T-helper 17 cell (primary cell): ENCODE measurements around the gene GUCY1B1. TPM values are rescaled to one million over a fixed set of nuclear protein-coding genes. Genes with fewer than 3 reads are reported as not detected.

Experiments
- ATAC-seq: fragments of 150-1000 bp; cut with Tn5 transposase; 2 replicates; pipeline ENCODE4 v1.10.0; 2021; ENCODE audit warnings: mild to moderate bottlenecking, moderate library complexity
- DNase-seq, 3 donors: peaks; one replicate each; pipeline versions ENCODE4 v3.0.0 to v3.0.0-alpha.2; 2020 to 2021
- H3K9me3 ChIP-seq: one replicate; pipeline ENCODE4 v1.7.0; 2013; ENCODE audit warnings: low read length, mild to moderate bottlenecking; ENCODE audit not compliant: control insufficient read depth, poor library complexity, severe bottlenecking
- H3K27ac Mint-ChIP-seq: one replicate; pipeline ENCODE4 v1.8.0; 2022; ENCODE audit warnings: mild to moderate bottlenecking, moderate library complexity, mixed read lengths
- H3K27me3 Mint-ChIP-seq: one replicate; pipeline ENCODE4 v1.8.0; 2022; ENCODE audit warnings: mixed read lengths
- H3K36me3 Mint-ChIP-seq: one replicate; pipeline ENCODE4 v1.8.0; 2022; ENCODE audit warnings: low read depth, mixed read lengths
- H3K4me1 Mint-ChIP-seq: one replicate; pipeline ENCODE4 v1.8.0; 2022; ENCODE audit warnings: mild to moderate bottlenecking, mixed read lengths
- H3K4me3 Mint-ChIP-seq: one replicate; pipeline ENCODE4 v1.8.0; 2022; ENCODE audit warnings: mild to moderate bottlenecking, moderate library complexity, mixed read lengths
- total RNA-seq, 4 donors: library from RNA in 2 of 4; stranded (reverse) in 2 of 4; gene quantifications; one replicate each; pipeline ENCODE4 v1.2.3 and lab custom pipeline; 2022 to 2026

The GUCY1B1 gene
- total RNA-seq, 2 donors from 2014 or later: 0.75 to 15.3 TPM

DNA sequence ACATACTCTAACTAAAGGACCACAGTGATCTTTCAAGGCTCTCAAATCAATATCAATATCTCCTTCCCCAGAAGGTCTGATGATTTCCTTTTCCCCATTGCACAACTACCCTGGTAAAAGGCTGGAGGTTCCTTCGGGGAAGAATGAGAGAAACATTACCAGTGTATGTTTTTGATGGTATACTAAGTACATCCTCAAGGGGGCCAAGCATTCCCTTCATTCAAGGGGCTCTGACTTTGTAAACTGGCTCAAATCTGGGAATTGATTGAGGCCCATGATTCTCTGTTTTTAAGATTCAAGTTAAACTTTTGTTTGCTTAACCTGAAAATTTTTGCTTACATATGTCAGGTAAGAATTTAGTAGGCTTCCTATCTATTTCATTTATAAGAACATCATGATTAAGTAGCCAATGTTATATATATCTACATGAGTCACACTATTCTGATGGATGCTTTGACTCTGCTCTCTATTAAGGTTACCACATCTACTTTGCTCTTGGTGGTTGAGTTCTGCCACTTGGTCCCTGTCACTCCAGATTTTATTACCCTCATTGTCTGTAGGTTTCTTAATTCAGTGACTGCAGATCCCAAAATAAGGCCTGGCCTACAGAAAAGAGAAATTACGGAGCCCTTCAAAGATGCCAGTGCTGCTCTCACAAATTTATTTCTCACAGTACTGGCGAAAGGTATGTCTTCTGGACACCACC is 16.4 kb upstream of the GUCY1B1 start:
- no peaks in the 10 kb centered on the region for H3K9me3 ChIP-seq
- no peaks in the 10 kb centered on the region for H3K36me3 Mint-ChIP-seq
- H3K27ac Mint-ChIP-seq: no peak overlapping the region
- DNase-seq: no peak
- H3K4me1 Mint-ChIP-seq: no peaks in the 10 kb centered on the region
- no peak for ATAC-seq
- peaks cover 9% of the 10 kb centered on the region for H3K27me3 Mint-ChIP-seq
- no peak overlapping the region for H3K4me3 Mint-ChIP-seq

DNA sequence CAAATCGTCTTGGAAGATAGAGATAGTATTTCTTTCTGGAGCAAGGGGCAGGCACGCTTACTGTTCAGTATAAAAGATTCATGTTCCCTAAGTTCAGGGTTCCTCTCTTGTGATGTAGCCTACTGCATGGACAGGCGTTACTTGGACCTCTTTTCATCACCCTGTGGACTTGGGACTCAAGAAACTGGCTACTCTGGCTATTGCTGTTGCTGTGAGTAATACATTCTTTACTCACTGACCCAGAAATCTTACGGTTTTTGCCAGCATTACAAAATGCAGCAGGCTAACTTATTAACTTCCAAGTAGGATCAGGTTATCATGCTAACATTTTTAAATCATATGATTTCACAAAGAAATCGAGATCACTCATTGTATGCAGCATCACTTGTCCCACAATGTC is 12.8 kb upstream of the GUCY1B1 start:
- H3K36me3 Mint-ChIP-seq: no peaks in the 10 kb centered on the region
- H3K27me3 Mint-ChIP-seq: peaks cover 4% of the 10 kb centered on the region
- no peaks in the 10 kb centered on the region for H3K4me1 Mint-ChIP-seq
- H3K9me3 ChIP-seq: no peaks in the 10 kb centered on the region
- H3K27ac Mint-ChIP-seq: no peak overlapping the region
- DNase-seq (no peak), ATAC-seq (no peak)
- H3K4me3 Mint-ChIP-seq: no peak overlapping the region

DNA sequence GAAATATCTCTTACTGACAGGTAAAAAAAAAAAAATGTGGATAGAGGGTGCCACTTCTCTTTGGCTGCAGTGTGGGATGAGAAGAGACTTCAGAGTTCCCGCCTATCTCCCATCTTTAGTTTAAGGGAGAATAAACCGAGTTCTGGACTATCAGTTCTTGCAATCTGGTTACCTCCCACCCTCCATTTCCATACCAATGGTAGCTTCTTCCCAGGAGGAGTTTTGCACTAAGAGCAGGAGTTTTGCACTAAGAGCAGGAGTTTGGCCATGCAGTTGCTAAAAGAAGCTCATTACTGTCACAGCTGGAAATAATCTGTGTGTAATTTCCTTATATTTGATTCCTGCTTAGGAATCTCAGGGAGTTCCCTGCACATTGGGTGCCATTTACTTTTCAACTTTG is 10.8 kb upstream of the GUCY1B1 start:
- H3K9me3 ChIP-seq: no peaks in the 10 kb centered on the region
- Mint-ChIP-seq H3K27ac (no peak overlapping the region), H3K4me1 (no peaks in the 10 kb centered on the region), H3K36me3 (no peaks in the 10 kb centered on the region), H3K4me3 (no peak overlapping the region), H3K27me3 (peaks cover 6% of the 10 kb centered on the region)
- ATAC-seq (no peak), DNase-seq (no peak)

DNA sequence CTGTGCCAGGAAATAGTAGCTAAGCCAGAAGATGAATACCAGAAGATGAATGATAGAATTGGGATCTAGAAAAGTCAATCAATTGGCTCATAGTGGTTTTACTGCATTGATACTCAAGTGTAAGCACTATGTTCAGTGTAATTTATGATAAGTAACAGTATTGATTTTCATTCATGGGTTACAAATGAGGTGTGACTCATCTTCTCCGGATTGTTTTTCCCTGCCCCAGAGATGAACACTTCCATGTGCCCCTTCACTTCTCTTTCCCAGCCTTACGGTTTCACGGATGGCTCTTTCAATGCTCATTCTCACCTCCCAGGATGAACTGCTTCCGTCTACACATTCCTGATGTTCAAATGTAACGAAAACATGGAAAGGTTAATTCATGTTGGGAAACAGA is 9.8 kb upstream of the GUCY1B1 start:
- ATAC-seq: no peak

DNA sequence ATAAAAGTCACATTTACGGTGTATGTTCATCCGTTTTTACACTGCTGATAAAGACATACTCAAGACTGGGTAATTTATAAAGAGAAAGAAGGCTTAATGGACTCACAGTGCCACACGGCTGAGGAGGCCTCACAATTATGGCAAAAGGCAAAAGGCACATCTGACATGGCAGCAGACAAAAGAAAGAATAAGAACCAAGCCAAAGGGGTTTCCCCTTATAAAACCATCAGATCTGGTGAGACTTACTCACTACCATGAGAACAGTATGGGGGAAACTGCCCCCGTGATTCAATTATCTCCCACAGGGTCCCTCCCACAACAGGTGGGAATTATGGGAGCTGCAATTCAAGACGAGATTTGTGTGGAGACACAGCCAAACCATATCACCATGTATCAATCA is 7.3 kb upstream of the GUCY1B1 start:
- H3K36me3 Mint-ChIP-seq: no peaks in the 10 kb centered on the region
- H3K27me3 Mint-ChIP-seq: peaks cover 13% of the 10 kb centered on the region
- ATAC-seq: no peak
- H3K4me1 Mint-ChIP-seq: no peaks in the 10 kb centered on the region
- DNase-seq: no peak
- H3K9me3 ChIP-seq: no peaks in the 10 kb centered on the region
- no peak overlapping the region for H3K27ac Mint-ChIP-seq
- no peak overlapping the region for H3K4me3 Mint-ChIP-seq

More for the DNA sequence above, 9.8 kb upstream of the GUCY1B1 start:
- H3K36me3 Mint-ChIP-seq: no peaks in the 10 kb centered on the region
- H3K27ac Mint-ChIP-seq: no peak overlapping the region
- no peak for DNase-seq
- no peaks in the 10 kb centered on the region for H3K9me3 ChIP-seq
- no peaks in the 10 kb centered on the region for H3K4me1 Mint-ChIP-seq
- H3K4me3 Mint-ChIP-seq: no peak overlapping the region
- peaks cover 6% of the 10 kb centered on the region for H3K27me3 Mint-ChIP-seq

DNA sequence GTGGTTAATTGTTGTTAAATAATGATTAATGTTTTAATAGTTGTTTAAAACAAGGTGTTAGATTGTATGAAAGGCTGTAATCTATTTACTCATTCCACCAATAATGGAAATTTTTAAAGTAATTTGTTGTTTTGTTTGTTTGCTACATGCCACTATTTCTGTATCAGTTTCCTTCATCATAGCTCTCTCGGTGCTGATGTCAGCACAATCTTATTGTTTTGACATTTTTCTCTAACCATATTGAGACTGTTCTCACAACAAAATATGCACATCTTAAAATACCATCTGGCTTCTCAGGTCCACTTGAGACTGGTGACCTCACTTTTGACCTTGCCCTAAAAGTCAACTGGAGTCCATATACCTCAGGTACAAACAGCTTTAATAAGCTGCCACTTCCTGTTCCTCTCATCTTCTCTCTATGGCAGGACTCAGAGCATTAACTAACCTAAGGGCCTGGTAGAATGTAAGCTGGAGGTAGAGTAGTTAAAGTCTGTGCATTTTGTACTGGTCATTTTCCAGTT is 1.0 kb upstream of the GUCY1B1 start:
- H3K9me3 ChIP-seq: no peaks in the 10 kb centered on the region

DNA sequence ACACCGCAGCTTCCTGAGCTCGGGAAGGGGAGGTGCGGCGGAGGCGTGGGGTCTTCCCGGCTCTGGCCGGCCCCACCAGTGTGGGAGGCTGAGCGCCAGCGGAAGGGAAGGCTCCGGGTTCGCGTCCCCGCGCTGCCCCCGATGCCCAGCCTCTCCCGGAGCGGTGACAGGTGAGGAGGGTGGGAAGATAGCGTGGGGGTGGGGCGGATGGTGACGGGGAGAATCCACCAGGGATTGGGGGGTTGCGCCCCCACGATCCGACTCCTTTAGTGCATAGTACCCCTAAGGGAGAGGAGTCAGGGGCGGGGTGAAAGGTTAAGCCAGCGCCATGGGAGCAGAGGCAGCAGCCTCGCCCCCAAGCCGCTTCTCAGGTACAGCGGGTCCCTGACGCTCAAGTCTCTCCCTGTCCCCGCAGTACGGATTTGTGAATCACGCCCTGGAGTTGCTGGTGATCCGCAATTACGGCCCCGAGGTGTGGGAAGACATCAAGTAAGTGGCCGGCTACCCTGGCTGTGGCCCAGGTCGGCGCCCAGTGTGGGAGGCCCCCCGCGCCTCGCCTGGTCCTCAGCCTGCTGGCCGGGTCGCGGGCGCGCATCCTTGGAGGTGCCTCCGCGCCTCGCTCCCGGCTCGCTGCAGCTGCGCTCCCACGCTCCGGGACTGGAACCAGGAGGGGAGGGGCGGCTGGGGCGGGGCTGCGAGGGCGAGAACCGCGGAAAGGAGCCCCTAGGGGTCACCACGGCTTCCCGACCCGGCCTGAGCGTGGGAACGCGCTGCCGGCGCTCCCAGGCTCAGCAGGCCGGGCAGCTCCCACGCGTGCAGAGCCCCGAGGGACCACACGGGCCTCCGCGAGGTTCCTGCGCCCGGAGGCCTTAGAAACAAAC is 791 bp downstream of the GUCY1B1 start:
- H3K9me3 ChIP-seq: no peaks in the 10 kb centered on the region
- ATAC-seq: no peak
- peaks cover 2% of the 10 kb centered on the region for H3K36me3 Mint-ChIP-seq
- DNase-seq: no peak
- H3K27ac Mint-ChIP-seq: no peak overlapping the region
- peak overlapping the region; percentile 62 for H3K4me3 Mint-ChIP-seq
- H3K4me1 Mint-ChIP-seq: no peaks in the 10 kb centered on the region
- H3K27me3 Mint-ChIP-seq: peaks cover 33% of the 10 kb centered on the region

More for the DNA sequence above, 1.0 kb upstream of the GUCY1B1 start:
- H3K4me3 Mint-ChIP-seq: no peak overlapping the region
- H3K36me3 Mint-ChIP-seq: peaks cover 2% of the 10 kb centered on the region
- no peak for DNase-seq
- ATAC-seq: no peak
- no peaks in the 10 kb centered on the region for H3K4me1 Mint-ChIP-seq
- peaks cover 27% of the 10 kb centered on the region for H3K27me3 Mint-ChIP-seq
- H3K27ac Mint-ChIP-seq: no peak overlapping the region

DNA sequence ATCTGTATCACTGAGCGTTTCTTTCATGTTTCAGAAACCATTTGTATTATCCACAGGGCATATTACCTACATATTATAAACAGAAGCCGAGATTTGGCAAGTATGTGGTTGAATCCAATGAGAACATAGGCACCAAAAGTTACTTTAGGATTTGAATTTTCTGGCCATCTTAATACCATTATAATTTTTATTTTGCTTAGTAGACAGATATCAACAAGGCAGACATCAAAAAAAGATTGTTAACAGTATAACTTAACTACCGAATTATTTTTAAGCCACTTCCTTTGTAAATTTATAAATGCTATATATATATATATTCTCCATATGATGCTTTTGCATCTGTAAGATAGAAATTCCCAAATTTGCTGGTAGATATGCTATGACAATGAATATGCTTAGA is 2.2 kb downstream of the GUCY1B1 start:
- H3K36me3 Mint-ChIP-seq: peaks cover 2% of the 10 kb centered on the region
- ATAC-seq (no peak), DNase-seq (no peak)
- no peak overlapping the region for H3K27ac Mint-ChIP-seq
- peaks cover 37% of the 10 kb centered on the region for H3K27me3 Mint-ChIP-seq
- no peaks in the 10 kb centered on the region for H3K9me3 ChIP-seq
- no peaks in the 10 kb centered on the region for H3K4me1 Mint-ChIP-seq
- H3K4me3 Mint-ChIP-seq: no peak overlapping the region

DNA sequence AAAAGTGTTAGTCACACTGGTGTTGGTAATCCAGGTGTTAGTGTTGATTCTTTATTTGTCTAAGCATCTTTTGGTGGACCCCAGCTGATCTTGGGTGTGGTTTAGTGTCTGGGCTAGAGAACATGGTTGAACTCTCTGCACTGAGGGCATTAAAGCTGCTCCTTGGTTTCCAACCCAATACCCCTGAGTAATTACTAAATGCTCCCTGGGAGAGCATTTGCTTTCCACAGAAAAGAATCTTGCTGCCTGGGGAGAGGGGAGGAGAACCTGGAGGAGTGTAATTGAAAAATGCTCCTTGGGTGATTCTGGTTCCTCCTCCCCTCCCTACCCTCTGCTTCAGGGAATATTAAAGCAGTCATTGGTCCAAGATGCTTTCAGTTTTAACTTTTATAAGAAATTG is 3.1 kb downstream of the GUCY1B1 start:
- H3K27me3 Mint-ChIP-seq: peaks cover 38% of the 10 kb centered on the region
- no peak for ATAC-seq
- no peak overlapping the region for H3K27ac Mint-ChIP-seq
- H3K36me3 Mint-ChIP-seq: peaks cover 2% of the 10 kb centered on the region
- H3K9me3 ChIP-seq: no peaks in the 10 kb centered on the region
- no peak overlapping the region for H3K4me3 Mint-ChIP-seq
- no peaks in the 10 kb centered on the region for H3K4me1 Mint-ChIP-seq
- no peak for DNase-seq

DNA sequence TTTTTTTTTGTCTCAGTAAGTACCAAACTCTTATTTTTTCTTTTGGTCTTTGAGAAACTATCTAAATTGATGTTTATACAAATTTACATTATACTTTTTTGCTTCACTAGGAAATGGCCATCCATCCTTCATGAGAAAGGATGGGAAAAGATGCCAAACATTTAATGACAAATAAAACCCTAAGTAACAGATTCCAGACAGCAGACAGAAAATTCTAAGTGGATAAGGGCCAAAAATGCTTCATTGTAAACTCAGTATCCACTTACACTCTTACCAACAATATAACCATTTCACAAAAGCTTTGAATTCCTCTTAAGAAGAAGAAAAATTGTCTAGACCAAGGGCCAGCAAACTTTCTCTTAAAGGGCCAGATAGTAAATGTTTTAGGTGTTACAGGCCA is 3.5 kb downstream of the GUCY1B1 start:
- DNase-seq (no peak), ATAC-seq (no peak)
- no peaks in the 10 kb centered on the region for H3K9me3 ChIP-seq
- peaks cover 2% of the 10 kb centered on the region for H3K36me3 Mint-ChIP-seq
- peaks cover 38% of the 10 kb centered on the region for H3K27me3 Mint-ChIP-seq
- H3K27ac Mint-ChIP-seq: no peak overlapping the region
- no peaks in the 10 kb centered on the region for H3K4me1 Mint-ChIP-seq
- no peak overlapping the region for H3K4me3 Mint-ChIP-seq

DNA sequence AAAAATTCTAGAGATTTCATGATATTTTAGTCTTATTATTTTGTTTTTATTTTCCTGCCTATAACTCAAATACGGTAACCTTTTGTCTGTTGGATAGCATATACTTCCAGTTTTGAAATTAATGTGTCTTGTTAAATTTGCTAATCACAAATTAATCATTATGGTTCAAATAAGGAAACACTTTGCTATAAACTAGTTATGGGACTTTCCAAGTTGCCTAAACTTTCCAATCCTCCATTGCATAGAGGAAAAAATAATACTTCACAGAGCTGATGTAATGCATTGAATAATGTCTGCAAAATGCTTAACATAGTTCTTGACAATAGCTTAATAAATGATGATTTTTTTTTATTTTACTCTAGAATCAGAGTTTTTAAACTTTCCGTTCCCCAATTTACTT is 4.7 kb downstream of the GUCY1B1 start:
- no peak for ATAC-seq
- H3K4me1 Mint-ChIP-seq: no peaks in the 10 kb centered on the region

DNA sequence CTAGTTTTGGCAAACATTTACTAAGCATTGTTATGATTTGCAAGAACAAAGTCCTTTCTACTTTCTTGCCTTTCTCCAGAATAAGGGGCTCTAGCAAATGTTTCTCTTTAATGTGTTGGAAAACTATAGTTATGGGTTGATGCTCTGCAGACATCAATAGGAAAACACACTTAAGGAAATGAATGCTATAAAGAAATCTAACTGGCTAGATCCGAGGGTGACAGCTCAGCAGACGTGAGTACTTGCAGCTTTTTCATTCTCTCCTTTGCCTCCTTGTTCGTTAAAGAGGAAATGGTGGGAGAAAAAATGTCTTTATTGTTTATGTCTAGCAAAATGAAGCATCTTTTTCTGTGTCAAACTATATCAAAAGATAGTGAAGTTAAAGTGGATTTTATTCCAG is 6.3 kb downstream of the GUCY1B1 start:
- H3K9me3 ChIP-seq: no peaks in the 10 kb centered on the region
- no peak for DNase-seq
- ATAC-seq: no peak
- H3K4me1 Mint-ChIP-seq: no peaks in the 10 kb centered on the region
- H3K27ac Mint-ChIP-seq: no peak overlapping the region
- H3K36me3 Mint-ChIP-seq: peaks cover 2% of the 10 kb centered on the region
- peaks cover 32% of the 10 kb centered on the region for H3K27me3 Mint-ChIP-seq
- H3K4me3 Mint-ChIP-seq: no peak overlapping the region

More for the DNA sequence above, 4.7 kb downstream of the GUCY1B1 start:
- no peak for DNase-seq
- H3K4me3 Mint-ChIP-seq: no peak overlapping the region
- no peak overlapping the region for H3K27ac Mint-ChIP-seq
- H3K9me3 ChIP-seq: no peaks in the 10 kb centered on the region
- peaks cover 2% of the 10 kb centered on the region for H3K36me3 Mint-ChIP-seq
- H3K27me3 Mint-ChIP-seq: peaks cover 29% of the 10 kb centered on the region

DNA sequence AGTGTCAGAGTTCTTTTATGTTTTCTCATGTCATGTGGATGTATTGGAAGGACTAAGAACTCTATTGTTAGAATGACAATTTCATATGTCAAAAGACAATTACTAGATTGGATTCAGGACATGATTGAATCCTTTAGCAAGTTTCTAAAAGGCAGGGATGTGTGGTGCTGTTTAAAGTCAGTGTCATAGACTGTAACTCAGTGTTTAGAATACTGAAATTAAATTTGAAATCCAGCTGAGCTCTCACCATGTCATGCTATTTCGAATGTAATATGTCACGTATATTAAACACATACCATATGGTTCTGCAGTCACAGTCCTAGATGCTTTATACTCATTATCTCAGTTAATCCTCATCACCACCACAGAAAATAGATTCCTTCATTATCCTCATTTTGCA is 7.8 kb downstream of the GUCY1B1 start:
- ATAC-seq (no peak), DNase-seq (no peak)
- Mint-ChIP-seq H3K4me1 (no peaks in the 10 kb centered on the region), H3K4me3 (no peak overlapping the region), H3K27ac (no peak overlapping the region), H3K36me3 (no peaks in the 10 kb centered on the region), H3K27me3 (peaks cover 24% of the 10 kb centered on the region)
- H3K9me3 ChIP-seq: no peaks in the 10 kb centered on the region
